ENCODE results near the gene ABCC10.

Gene ABCC10

DNA sequence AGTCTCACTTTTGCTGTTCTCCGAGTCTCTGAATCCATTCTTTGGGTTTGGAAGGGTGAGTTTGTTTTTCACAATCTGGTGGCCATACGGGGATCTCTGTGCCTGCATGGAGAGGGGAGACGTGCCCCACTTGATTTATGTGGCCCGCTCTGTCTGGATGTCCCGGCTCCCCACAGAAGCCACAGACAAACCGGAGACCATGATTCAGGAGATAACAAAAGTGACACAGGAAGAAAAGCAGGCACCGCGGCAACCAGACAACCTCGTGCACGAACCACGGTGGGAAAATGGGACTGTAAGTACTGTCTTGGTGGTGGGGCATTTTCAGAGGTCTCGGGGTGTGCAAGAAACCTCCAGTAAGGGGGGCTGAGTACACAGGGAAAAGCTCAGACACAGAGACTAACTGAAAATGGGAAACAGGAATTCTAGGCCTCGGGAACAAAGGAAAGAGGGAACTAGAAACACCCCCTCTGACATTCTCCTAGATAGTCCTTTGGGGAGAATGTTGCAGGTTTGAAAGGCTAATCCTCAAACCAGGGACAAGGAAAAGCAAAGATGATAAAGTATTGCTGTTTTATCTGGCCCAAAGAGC, 35.8 kb upstream of the ABCC10 start:
- peak overlapping the region; percentile 40 for H3K4me3 ChIP-seq (ENCODE audit: low read depth, low read length)
- TF ChIP-seq, protein P1, sequence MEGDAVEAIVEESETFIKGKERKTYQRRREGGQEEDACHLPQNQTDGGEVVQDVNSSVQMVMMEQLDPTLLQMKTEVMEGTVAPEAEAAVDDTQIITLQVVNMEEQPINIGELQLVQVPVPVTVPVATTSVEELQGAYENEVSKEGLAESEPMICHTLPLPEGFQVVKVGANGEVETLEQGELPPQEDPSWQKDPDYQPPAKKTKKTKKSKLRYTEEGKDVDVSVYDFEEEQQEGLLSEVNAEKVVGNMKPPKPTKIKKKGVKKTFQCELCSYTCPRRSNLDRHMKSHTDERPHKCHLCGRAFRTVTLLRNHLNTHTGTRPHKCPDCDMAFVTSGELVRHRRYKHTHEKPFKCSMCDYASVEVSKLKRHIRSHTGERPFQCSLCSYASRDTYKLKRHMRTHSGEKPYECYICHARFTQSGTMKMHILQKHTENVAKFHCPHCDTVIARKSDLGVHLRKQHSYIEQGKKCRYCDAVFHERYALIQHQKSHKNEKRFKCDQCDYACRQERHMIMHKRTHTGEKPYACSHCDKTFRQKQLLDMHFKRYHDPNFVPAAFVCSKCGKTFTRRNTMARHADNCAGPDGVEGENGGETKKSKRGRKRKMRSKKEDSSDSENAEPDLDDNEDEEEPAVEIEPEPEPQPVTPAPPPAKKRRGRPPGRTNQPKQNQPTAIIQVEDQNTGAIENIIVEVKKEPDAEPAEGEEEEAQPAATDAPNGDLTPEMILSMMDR (IDR thresholded peaks at IDR 0.05; ENCODE audit: borderline replicate concordance, insufficient read depth, low read depth, low read length): no peak

DNA sequence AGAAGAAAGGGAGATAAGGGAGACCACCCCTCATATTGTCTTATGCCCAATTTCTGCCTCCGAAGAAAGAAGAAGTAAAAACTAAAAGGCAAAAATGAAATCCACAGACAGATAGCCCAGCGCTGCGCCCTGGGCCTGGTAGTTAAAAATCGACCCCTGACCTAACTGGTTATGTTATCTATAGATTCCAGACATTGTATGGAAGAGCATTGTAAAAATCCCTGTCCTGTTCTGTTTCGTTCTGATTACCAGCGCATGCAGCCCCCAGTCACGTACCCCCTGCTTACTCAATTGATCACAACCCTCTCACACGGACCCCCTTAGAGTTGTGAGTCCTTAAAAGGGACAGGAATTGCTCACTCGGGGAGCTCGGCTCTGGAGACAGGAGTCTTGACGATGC, 34.2 kb upstream of the ABCC10 start:
- peak overlapping the region; percentile 40 for H3K4me3 ChIP-seq (ENCODE audit: low read depth, low read length)

DNA sequence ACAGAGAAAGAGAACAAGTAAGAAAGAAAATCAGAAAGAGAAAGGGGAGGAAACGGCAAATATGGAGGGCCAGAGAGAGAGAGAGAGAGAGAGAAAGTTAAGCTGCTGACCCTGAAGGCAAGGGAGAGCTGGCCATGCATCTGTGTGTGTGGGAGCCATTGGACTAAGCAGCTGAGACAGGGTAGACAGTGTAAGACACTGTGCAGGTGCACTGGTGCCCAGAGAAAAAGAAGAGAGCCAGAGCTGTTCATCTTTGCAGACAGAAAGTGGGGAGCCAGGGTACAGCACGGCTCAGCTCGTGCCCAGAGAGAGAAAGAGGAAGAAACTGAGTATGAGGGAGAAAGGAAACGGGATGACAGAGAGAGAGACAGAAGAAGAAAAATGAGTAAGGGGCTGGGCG, 33.7 kb upstream of the ABCC10 start:
- H3K4me3 ChIP-seq (ENCODE audit: low read depth, low read length): peak overlapping the region; percentile 40
- TF ChIP-seq, protein P1 (IDR thresholded peaks at IDR 0.05; ENCODE audit: borderline replicate concordance, insufficient read depth, low read depth, low read length): no peak

DNA sequence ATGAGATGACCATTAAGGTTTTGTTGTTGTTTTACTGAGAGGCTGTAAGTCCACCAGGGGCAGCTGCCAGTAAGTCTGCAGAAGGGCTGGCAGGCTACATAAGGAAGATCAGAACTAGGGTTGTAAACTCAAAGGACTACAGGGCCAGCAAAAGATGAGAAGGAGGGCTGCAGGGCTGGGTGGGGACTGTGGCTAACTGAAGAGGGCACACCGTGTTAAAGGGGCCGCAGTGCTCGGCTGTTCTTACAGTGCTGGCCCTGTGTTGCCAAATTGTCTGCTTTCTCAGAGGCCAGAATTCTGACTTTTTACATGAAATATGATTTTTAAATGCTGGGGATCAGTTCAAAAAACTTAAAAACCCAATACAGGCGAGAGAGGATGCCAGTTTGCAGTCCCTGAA, 32.4 kb upstream of the ABCC10 start:
- TF ChIP-seq, protein P1 (IDR thresholded peaks at IDR 0.05; ENCODE audit: borderline replicate concordance, insufficient read depth, low read depth, low read length): no peak
- no peak overlapping the region for H3K4me3 ChIP-seq (ENCODE audit: low read depth, low read length)

DNA sequence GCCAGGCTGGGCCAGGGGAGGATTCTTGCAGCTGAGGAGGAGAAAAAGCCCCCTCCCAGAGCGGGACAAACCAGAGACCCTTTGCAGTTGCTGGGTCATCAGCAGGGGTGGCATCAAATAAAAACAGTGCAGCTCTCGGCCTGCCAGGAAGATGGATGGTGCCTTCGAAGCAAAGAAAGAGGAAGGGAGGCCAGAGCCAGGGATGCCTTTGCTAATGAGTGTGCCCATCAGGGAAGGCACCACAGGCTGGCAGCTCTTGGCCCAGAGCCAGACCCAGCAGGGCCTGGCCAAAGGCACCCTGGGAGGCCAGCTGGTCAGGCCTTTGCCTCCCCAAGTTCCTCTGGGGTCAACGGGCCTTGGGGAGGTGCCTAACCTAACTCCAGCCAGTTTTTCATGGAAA, 31.6 kb upstream of the ABCC10 start:
- TF ChIP-seq, protein P1 (IDR thresholded peaks at IDR 0.05; ENCODE audit: borderline replicate concordance, insufficient read depth, low read depth, low read length): no peak
- no peak overlapping the region for H3K4me3 ChIP-seq (ENCODE audit: low read depth, low read length)

DNA sequence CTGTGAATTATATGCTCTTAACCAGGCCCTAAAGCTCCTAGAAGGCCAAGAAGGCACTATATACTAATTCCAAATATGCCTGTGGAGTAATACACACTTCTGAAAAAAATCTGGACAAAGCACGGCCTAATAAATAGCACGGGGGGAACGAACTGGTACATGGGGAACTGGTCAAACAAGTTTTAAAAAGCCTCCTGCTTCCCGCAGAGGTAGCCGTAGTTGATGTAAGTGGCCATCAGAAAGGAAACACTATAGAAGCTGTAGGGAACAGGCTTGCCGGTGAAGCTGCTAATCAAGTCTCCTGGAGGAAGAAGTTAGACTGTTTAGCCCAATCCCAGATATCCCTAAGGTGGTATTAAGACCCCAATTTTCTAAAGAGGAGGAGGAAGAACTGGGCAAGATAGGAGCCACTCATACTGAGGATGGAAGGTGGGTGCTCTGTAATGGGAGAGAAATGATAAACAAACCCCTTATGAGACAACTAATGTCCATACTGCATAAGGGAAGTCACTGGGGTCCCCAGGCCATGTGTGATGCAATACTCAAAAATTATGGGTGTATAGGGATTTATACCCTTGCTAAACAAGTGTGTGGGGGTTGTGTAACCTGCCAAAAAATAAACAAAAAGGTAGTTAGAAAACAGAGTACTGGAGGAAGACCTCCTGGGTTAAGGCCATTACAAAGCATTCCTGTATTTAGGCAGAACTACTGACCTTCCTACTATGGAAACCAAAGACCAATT, 30.8 kb upstream of the ABCC10 start:
- TF ChIP-seq, protein P1 (IDR thresholded peaks at IDR 0.05; ENCODE audit: borderline replicate concordance, insufficient read depth, low read depth, low read length): no peak
- H3K4me3 ChIP-seq (ENCODE audit: low read depth, low read length): no peak overlapping the region

DNA sequence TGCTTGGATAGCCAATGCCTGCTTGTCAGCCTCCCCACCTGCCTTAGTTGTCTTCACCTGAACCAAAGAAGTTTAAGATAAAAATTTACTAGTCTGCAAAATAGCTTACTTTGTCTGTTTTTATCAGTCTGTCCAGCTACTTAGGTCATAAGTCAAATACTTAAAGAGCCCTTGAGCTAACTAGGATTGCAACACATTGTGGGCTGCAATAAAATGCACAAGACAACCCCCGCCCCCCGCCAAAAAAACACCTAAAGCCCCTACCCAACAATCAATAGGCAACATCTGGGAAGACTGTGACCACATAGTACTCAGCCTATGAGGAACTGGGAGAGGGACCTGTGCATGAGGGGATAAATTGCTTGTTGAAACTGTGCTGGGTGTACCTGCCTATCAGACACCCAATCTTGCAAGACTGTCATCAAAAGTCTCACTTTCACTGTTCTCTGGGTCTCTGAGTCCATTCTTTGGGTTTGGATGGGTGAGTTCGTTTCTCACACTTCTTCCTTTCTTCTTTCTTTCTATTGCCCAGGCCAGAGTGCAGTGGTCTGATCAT, 27.3 kb upstream of the ABCC10 start:
- H3K4me3 ChIP-seq (ENCODE audit: low read depth, low read length): no peak overlapping the region
- TF ChIP-seq, protein P1 (IDR thresholded peaks at IDR 0.05; ENCODE audit: borderline replicate concordance, insufficient read depth, low read depth, low read length): no peak
